Keratinocyte (primary cell): ENCODE results near the gene LTB. TPM values are rescaled to one million over a fixed set of nuclear protein-coding genes. Genes with fewer than 3 reads are reported as not detected.

Source experiments
- DNase-seq: peaks from one replicate; pipeline ENCODE4 v3.0.0-alpha.2; 2011; ENCODE audit warnings: low read depth, missing footprints, low spot score
- FAIRE-seq: peaks from 2 replicates; lab custom pipeline; 2011; peaks lifted over from hg19 to GRCh38; lab: Jason Lieb, UNC
- H2AFZ ChIP-seq: 2 replicates; pipeline ENCODE4 v1.6.0; 2012; ENCODE audit warnings: low read length, control low read depth, inconsistent platforms; ENCODE audit not compliant: control insufficient read depth
- H3K27ac ChIP-seq: 2 replicates; pipeline ENCODE4 v1.5.1; 2011; ENCODE audit warnings: low read length; ENCODE audit not compliant: control insufficient read depth, insufficient read depth
- H3K27me3 ChIP-seq: 3 replicates; pipeline ENCODE4 v1.6.0; 2011; ENCODE audit warnings: low read length; ENCODE audit not compliant: control insufficient read depth, insufficient read depth; ENCODE audit errors: extremely low read depth
- H3K36me3 ChIP-seq, 2 experiments: 2 replicates in 1 of 2; 3 replicates in 1 of 2; pipeline ENCODE4 v1.5.1; 2011; ENCODE audit warnings: low read length in 2 of 2, mild to moderate bottlenecking in 1 of 2; ENCODE audit not compliant: control insufficient read depth in 2 of 2, insufficient read depth in 2 of 2; ENCODE audit errors: extremely low read depth in 1 of 2
- H3K4me1 ChIP-seq: 3 replicates; pipeline ENCODE4 v1.5.1; 2011; ENCODE audit warnings: low read length; ENCODE audit not compliant: control insufficient read depth, insufficient read depth; ENCODE audit errors: extremely low read depth
- H3K4me2 ChIP-seq: 3 replicates; pipeline ENCODE4 v1.6.0; 2011; ENCODE audit warnings: low read depth, low read length; ENCODE audit not compliant: control insufficient read depth, insufficient read depth; ENCODE audit errors: extremely low read depth
- H3K4me3 ChIP-seq, 3 experiments: fragments of 200-600 bp in 1 of 3; sonication (generic) in 1 of 3; 2 replicates in 2 of 3; 3 replicates in 1 of 3; pipeline ENCODE4 v1.5.1; 2011 to 2016; ENCODE audit warnings: low read length in 3 of 3, mild to moderate bottlenecking in 3 of 3, control low read depth in 2 of 3, inconsistent platforms in 1 of 3, low read depth in 1 of 3, mixed read lengths in 1 of 3, mixed run types in 1 of 3, moderate library complexity in 1 of 3; ENCODE audit not compliant: control insufficient read depth in 2 of 3, insufficient read depth in 2 of 3; ENCODE audit errors: extremely low read depth in 1 of 3
- H3K79me2 ChIP-seq: 2 replicates; pipeline ENCODE4 v1.6.0; 2012; ENCODE audit warnings: low read length; ENCODE audit not compliant: control insufficient read depth, insufficient read depth
- H3K9ac ChIP-seq: 3 replicates; pipeline ENCODE4 v1.6.0; 2011; ENCODE audit warnings: low read length; ENCODE audit not compliant: control insufficient read depth, insufficient read depth; ENCODE audit errors: extremely low read depth
- H3K9me1 ChIP-seq: 3 replicates; pipeline ENCODE4 v1.6.0; 2011; ENCODE audit warnings: low read length; ENCODE audit not compliant: control insufficient read depth, insufficient read depth; ENCODE audit errors: extremely low read depth
- H3K9me3 ChIP-seq: 2 replicates; pipeline ENCODE4 v1.5.1; 2012; ENCODE audit warnings: low read depth, low read length; ENCODE audit not compliant: control insufficient read depth
- H4K20me1 ChIP-seq: 3 replicates; pipeline ENCODE4 v1.6.0; 2011; ENCODE audit warnings: low read length; ENCODE audit not compliant: control insufficient read depth, insufficient read depth; ENCODE audit errors: extremely low read depth
- EZH2 ChIP-seq: IDR thresholded peaks from one replicate; pipeline ENCODE4 v1.6.1; 2012; ENCODE audit warnings: inconsistent platforms, mild to moderate bottlenecking, low read length, moderate library complexity
- dilution Hi-C: fragments of 300-500 bp; cut with MboI; formaldehyde crosslinking; loops from one replicate; pipeline ENCODE4 v1.7.0; 2020; ENCODE audit warnings: low sequenced_read_pairs; ENCODE audit not compliant: extremely low pct_ligation_motif_present
- polyA plus RNA-seq, 5 experiments: library from polyadenylated mRNA; depleted of rRNA in 3 of 5; stranded (reverse) in 3 of 5; stranded (forward) in 1 of 5; unstranded in 1 of 5; fragments of >200 nt; gene quantifications; 1 replicate in 1 of 5; 2 replicates in 3 of 5; 3 replicates in 1 of 5; pipeline versions ENCODE4 v1.2.1 to v1.2.3, GENCODE V29; 2011 to 2012; ENCODE audit warnings: missing spikeins in 2 of 5, low read depth in 1 of 5, low replicate concordance in 1 of 5
- TF ChIP-seq, protein P1 (sequence below), 3 experiments: IDR thresholded peaks in 1 of 3; conservative IDR thresholded peaks in 1 of 3; optimal IDR thresholded peaks in 1 of 3; 2 replicates in 2 of 3; 3 replicates in 1 of 3; pipeline versions ENCODE3 to v1.5.1; 2011; ENCODE audit warnings: low read length in 3 of 3, mild to moderate bottlenecking in 3 of 3, moderate library complexity in 2 of 3, control low read depth in 1 of 3, inconsistent platforms in 1 of 3; ENCODE audit not compliant: insufficient read depth in 2 of 3; ENCODE audit errors: extremely low read depth in 1 of 3

The LTB gene
- polyA plus RNA-seq, 1 donor (not counting 4 experiments of a cell fraction or from before 2014, with no cell fraction given): not detected

DNA sequence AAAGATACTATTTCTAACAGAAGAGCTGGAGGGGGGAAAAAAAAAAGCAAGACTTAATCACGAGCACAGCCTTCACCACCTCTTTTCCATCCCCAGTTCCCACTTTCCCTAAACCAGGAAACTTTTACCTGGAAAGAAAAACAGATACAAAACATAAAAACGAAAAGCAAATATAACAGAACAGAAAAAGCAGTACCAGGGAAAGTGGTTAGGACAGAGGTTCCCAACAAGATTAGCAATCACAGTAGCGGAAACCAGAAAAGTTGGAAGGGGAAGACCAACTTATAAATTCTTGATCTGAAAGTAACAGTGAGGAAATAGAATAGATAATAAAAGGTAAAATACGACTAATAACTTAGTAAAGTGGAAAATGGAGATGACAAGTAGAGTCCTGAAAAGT lies 41.6 kb downstream of the LTB start:
- no peak for TF ChIP-seq EZH2
- FAIRE-seq (no peak), DNase-seq (no peak)
- dilution Hi-C loops: no loop called here
- Histone ChIP-seq H3K9me1 (no peaks in the 10 kb centered on the region), H3K4me2 (peak overlapping the region; percentile 98), H3K27ac (peak overlapping the region; percentile 98), H3K9me3 (no peaks in the 10 kb centered on the region), H3K9ac (peak overlapping the region; percentile 96), H3K4me1 (peaks cover 27% of the 10 kb centered on the region), H3K79me2 (peaks cover 62% of the 10 kb centered on the region), H2AFZ (no peak overlapping the region), H3K4me3 (peak overlapping the region; percentile 75 to 97 (median 96)), H4K20me1 (peaks cover 36% of the 10 kb centered on the region), H3K36me3 (peaks cover 17 to 40% of the 10 kb centered on the region in 2 experiments), H3K27me3 (no peaks in the 10 kb centered on the region)

DNA sequence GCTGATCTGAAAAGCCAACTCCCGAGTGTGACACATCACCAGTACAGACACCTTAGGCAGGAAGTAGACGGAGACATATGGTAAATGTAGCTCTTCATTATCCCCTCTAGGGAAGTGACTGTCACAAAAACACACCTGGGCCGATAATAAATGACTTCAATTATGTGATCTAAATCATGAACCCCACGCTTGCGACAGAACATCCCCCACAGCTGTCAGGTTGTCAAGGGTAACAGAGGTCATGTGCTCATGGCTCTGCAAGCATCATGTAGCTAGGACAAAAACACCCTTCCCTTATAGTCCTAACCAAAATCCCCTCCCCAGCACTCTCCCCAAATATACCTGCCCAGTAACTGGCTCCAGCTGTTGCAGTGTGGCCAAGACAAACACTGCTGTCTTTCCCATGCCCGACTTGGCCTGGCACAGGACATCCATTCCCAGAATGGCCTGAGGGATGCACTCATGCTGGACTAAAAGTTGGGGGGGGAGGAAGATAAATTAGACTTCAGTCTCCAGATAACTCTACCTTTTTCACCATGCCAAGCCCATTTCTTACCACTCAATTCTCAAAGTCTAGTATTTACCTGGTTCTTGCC lies 43.3 kb downstream of the LTB start:
- no peaks in the 10 kb centered on the region for H3K9me1 ChIP-seq
- FAIRE-seq: no peak
- peak overlapping the region; percentile 49 for H3K9ac ChIP-seq
- DNase-seq: no peak
- H3K27me3 ChIP-seq: no peaks in the 10 kb centered on the region
- H3K9me3 ChIP-seq: no peaks in the 10 kb centered on the region
- no peak for TF ChIP-seq EZH2
- TF ChIP-seq, protein P1, sequence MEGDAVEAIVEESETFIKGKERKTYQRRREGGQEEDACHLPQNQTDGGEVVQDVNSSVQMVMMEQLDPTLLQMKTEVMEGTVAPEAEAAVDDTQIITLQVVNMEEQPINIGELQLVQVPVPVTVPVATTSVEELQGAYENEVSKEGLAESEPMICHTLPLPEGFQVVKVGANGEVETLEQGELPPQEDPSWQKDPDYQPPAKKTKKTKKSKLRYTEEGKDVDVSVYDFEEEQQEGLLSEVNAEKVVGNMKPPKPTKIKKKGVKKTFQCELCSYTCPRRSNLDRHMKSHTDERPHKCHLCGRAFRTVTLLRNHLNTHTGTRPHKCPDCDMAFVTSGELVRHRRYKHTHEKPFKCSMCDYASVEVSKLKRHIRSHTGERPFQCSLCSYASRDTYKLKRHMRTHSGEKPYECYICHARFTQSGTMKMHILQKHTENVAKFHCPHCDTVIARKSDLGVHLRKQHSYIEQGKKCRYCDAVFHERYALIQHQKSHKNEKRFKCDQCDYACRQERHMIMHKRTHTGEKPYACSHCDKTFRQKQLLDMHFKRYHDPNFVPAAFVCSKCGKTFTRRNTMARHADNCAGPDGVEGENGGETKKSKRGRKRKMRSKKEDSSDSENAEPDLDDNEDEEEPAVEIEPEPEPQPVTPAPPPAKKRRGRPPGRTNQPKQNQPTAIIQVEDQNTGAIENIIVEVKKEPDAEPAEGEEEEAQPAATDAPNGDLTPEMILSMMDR (optimal IDR thresholded peaks at IDR 0.05 in 1 of 3, IDR thresholded peaks at IDR 0.05 in 1 of 3, conservative IDR thresholded peaks at IDR 0.05 in 1 of 3; ENCODE audit: extremely low read depth in 1 of 3, insufficient read depth in 2 of 3, low read length in 3 of 3): no peak
- H3K4me1 ChIP-seq: peaks cover 27% of the 10 kb centered on the region
- peaks cover 32 to 57% of the 10 kb centered on the region in 2 experiments for H3K36me3 ChIP-seq
- dilution Hi-C loops: no loop called here
- no peak overlapping the region for H2AFZ ChIP-seq
- H3K79me2 ChIP-seq: peaks cover 77% of the 10 kb centered on the region
- H3K4me3 ChIP-seq: peak overlapping the region in 2 of 3 experiments; percentile 41 to 97
- H3K27ac ChIP-seq: peak overlapping the region; percentile 24
- peak overlapping the region; percentile 98 for H3K4me2 ChIP-seq
- H4K20me1 ChIP-seq: peaks cover 43% of the 10 kb centered on the region
